ENCODE results near the gene PCNX1.

PCNX1 gene

DNA sequence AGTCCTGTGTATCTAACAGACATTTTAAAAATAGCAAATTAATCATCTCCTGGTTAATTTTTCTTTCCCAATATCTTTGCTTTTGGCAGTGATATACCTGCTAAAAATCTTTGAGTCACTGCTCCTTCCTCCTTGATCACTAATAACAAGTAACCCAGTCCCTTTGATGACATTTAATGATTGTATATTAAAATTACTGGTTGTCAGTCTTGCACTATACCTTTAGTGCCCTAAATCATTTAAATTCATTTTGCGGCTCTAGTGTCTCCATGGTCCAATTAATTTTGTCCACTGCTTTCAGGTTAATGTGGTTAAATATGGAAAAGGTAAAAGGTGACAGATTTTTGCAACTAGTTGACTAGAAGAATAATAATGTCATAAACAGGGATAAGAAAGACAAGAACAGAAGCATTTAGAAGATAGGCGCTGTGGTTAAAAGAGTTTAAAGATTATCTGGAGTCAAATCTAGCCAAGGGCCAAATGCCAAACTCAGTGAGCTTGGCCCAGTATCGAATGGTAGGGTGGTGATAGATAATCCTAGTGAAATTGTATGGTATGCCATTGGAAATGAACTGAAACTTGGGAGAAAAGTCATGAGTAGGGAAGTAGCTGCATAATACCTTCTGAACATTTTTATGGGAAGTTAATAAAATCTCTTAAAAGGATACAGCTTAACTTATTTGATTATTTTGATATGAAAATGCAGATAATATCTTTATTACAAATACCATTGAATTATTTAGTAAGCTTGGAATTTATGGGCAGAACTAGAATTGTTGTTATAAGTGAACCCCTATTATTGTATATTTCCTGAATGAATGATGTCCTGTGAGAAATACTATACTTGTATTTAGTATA is 115.0 kb downstream of the PCNX1 start:
- TF ChIP-seq ZNF449 (tag by site-specific recombination; IDR thresholded peaks at IDR 0.05) (no peak), ZEB2 (tag by site-specific recombination; IDR thresholded peaks at IDR 0.05) (0 out of 2 replicates have a peak, but pooled peaks have one; percentile 2)
- ChIA-PET CTCF (interaction anchor here (0.6 kb wide), 1 partner anchor 8 kb away, joined by 3 read pairs; no protein-coding TSS in a partner anchor), POLR2A (no interaction called here)
- Histone ChIP-seq H3K36me3 (ENCODE audit: control insufficient read depth in 2 of 2, insufficient read depth in 1 of 2, low read length in 2 of 2) (peaks cover 22 to 26% of the 10 kb centered on the region in 2 experiments), H3K27ac (ENCODE audit: extremely low read depth, low read depth, low read length) (no peak overlapping the region), H3K4me1 (ENCODE audit: control insufficient read depth, insufficient read depth, low read length) (peaks cover 5% of the 10 kb centered on the region), H3K4me3 (ENCODE audit: low read depth, low read length) (no peak overlapping the region), H3K9me3 (ENCODE audit: control insufficient read depth, insufficient read depth, low read depth, low read length) (no peaks in the 10 kb centered on the region)

- no peak for TF ChIP-seq ZNF549 (tag by site-specific recombination; IDR thresholded peaks at IDR 0.05)
- TF ChIP-seq ZNF704 (tag by site-specific recombination; IDR thresholded peaks at IDR 0.05) = no peak
- TF ChIP-seq ZNF701 (tag by site-specific recombination; IDR thresholded peaks at IDR 0.05) = no peak
- TF ChIP-seq ZNF155 (tag by site-specific recombination; IDR thresholded peaks at IDR 0.05) = no peak
- TF ChIP-seq ZNF24 (tag by site-specific recombination; IDR thresholded peaks at IDR 0.05) = no peak
- no peak for TF ChIP-seq ZBTB8A (tag by site-specific recombination; IDR thresholded peaks at IDR 0.05)
- no peak for TF ChIP-seq ZNF660 (tag by site-specific recombination; IDR thresholded peaks at IDR 0.05)
- TF ChIP-seq HOXA7 (CRISPR knock-in tag; IDR thresholded peaks at IDR 0.05; ENCODE audit: borderline replicate concordance) = no peak
- TF ChIP-seq, protein P1, sequence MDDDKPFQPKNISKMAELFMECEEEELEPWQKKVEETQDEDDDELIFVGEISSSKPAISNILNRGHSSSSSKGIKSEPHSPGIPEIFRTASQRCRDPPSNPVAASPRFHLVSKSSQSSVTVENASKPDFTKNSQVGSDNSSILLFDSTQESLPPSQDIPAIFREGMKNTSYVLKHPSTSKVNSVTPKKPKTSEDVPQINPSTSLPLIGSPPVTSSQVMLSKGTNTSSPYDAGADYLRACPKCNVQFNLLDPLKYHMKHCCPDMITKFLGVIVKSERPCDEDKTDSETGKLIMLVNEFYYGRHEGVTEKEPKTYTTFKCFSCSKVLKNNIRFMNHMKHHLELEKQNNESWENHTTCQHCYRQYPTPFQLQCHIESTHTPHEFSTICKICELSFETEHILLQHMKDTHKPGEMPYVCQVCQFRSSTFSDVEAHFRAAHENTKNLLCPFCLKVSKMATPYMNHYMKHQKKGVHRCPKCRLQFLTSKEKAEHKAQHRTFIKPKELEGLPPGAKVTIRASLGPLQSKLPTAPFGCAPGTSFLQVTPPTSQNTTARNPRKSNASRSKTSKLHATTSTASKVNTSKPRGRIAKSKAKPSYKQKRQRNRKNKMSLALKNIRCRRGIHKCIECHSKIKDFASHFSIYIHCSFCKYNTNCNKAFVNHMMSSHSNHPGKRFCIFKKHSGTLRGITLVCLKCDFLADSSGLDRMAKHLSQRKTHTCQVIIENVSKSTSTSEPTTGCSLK (tag by site-specific recombination; IDR thresholded peaks at IDR 0.05) = no peak
- no peak for TF ChIP-seq SETDB1 (IDR thresholded peaks at IDR 0.05; ENCODE audit: insufficient read length, low read length)
- TF ChIP-seq KLF8 (tag by site-specific recombination; IDR thresholded peaks at IDR 0.05) = no peak
- TF ChIP-seq ZNF664 (tag by site-specific recombination; IDR thresholded peaks at IDR 0.05) = no peak
- TF ChIP-seq, protein P2, sequence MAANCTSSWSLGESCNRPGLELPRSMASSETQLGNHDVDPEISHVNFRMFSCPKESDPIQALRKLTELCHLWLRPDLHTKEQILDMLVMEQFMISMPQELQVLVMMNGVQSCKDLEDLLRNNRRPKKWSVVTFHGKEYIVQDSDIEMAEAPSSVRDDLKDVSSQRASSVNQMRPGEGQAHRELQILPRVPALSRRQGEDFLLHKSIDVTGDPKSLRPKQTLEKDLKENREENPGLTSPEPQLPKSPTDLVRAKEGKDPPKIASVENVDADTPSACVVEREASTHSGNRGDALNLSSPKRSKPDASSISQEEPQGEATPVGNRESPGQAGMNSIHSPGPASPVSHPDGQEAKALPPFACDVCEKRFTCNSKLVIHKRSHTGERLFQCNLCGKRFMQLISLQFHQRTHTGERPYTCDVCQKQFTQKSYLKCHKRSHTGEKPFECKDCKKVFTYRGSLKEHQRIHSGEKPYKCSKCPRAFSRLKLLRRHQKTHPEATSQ (tag by site-specific recombination; IDR thresholded peaks at IDR 0.05) = no peak
- TF ChIP-seq ZNF302 (tag by site-specific recombination; IDR thresholded peaks at IDR 0.05; ENCODE audit: low read depth) = no peak
- ChIA-PET CTCF (interaction anchor here (0.6 kb wide), 1 partner anchor 8 kb away, joined by 3 read pairs; no protein-coding TSS in a partner anchor), POLR2A (no interaction called here)
- Histone ChIP-seq H3K27ac (ENCODE audit: extremely low read depth, low read depth, low read length) (no peak overlapping the region), H3K4me3 (ENCODE audit: low read depth, low read length) (no peak overlapping the region), H3K9me3 (ENCODE audit: control insufficient read depth, insufficient read depth, low read depth, low read length) (no peaks in the 10 kb centered on the region), H3K36me3 (ENCODE audit: control insufficient read depth in 2 of 2, insufficient read depth in 1 of 2, low read length in 2 of 2) (peaks cover 22 to 28% of the 10 kb centered on the region in 2 experiments), H3K4me1 (ENCODE audit: control insufficient read depth, insufficient read depth, low read length) (peaks cover 5% of the 10 kb centered on the region)
Observed at GRCh38 chr14:71022939-71023338, 115.7 kb downstream of the PCNX1 start.

Data from HEK293 (cell line).